Mesenchymal stem cell (in vitro differentiated cells and primary cell): ENCODE measurements around the gene OR2AT4.
A peak's percentile ranks its signal among the peaks of the same experiment; 100 is the strongest.
"Not testable (repeated sequence)": the region's sequence is repeated elsewhere in the genome, so short reads cannot be mapped to it uniquely, and the experiment has no call there.

ENCODE experiments used
- DNase-seq: peaks from one replicate; pipeline ENCODE4 v3.0.0-alpha.2; 2013
- H2AFZ ChIP-seq: one replicate; pipeline ENCODE4 v1.6.1; 2013; ENCODE audit warnings: low read depth, mild to moderate bottlenecking, control low read depth, inconsistent platforms, low read length, moderate library complexity
- H2AK5ac ChIP-seq: 2 replicates; pipeline ENCODE4 v1.6.1; 2013; ENCODE audit warnings: low read length, moderate library complexity, mild to moderate bottlenecking, inconsistent platforms; ENCODE audit not compliant: severe bottlenecking
- H2BK120ac ChIP-seq: one replicate; pipeline ENCODE4 v1.6.1; 2013; ENCODE audit warnings: low read depth, mild to moderate bottlenecking, inconsistent platforms, low read length, moderate library complexity
- H2BK12ac ChIP-seq, 2 experiments: one replicate each; pipeline ENCODE4 v1.6.1; 2013; ENCODE audit warnings: inconsistent platforms in 2 of 2, low read length in 2 of 2, mild to moderate bottlenecking in 2 of 2, moderate library complexity in 2 of 2, control low read depth in 1 of 2
- H2BK15ac ChIP-seq: one replicate; pipeline ENCODE4 v1.6.1; 2013; ENCODE audit warnings: mild to moderate bottlenecking, low read depth, inconsistent platforms; ENCODE audit not compliant: poor library complexity, severe bottlenecking
- H2BK5ac ChIP-seq: 2 replicates; pipeline ENCODE4 v1.6.1; 2013; ENCODE audit warnings: low read depth, mild to moderate bottlenecking, low read length, control low read depth, inconsistent platforms; ENCODE audit not compliant: poor library complexity, severe bottlenecking
- H3K14ac ChIP-seq, 2 experiments: one replicate each; pipeline ENCODE4 v1.6.1; 2013; ENCODE audit warnings: inconsistent platforms in 2 of 2, low read length in 2 of 2, control low read depth in 1 of 2, mild to moderate bottlenecking in 1 of 2, moderate library complexity in 1 of 2
- H3K18ac ChIP-seq, 2 experiments: one replicate each; pipeline ENCODE4 v1.6.1; 2013; ENCODE audit warnings: inconsistent platforms in 2 of 2, low read length in 2 of 2, control low read depth in 1 of 2, low read depth in 1 of 2, mild to moderate bottlenecking in 1 of 2
- H3K23ac ChIP-seq, 2 experiments: one replicate each; pipeline ENCODE4 v1.6.1; 2013; ENCODE audit warnings: inconsistent platforms in 2 of 2, low read length in 2 of 2, mild to moderate bottlenecking in 2 of 2, moderate library complexity in 2 of 2, control low read depth in 1 of 2
- H3K27ac ChIP-seq: 2 replicates; pipeline ENCODE4 v1.5.1; 2013; ENCODE audit warnings: mild to moderate bottlenecking, moderate library complexity, low read length, control low read depth, inconsistent platforms; ENCODE audit not compliant: poor library complexity, severe bottlenecking
- H3K27me3 ChIP-seq, 2 experiments: 2 replicates each; pipeline versions ENCODE4 v1.6.1 to v1.7.0; 2013; ENCODE audit warnings: low read length in 2 of 2, mild to moderate bottlenecking in 2 of 2, moderate library complexity in 2 of 2, control low read depth in 1 of 2, inconsistent platforms in 1 of 2; ENCODE audit not compliant: control insufficient read depth in 1 of 2, insufficient read depth in 1 of 2
- H3K36me3 ChIP-seq, 2 experiments: 2 replicates each; pipeline versions ENCODE4 v1.6.1 to v1.7.0; 2013; ENCODE audit warnings: low read length in 2 of 2, control low read depth in 1 of 2, inconsistent platforms in 1 of 2, low read depth in 1 of 2, mild to moderate bottlenecking in 1 of 2; ENCODE audit not compliant: insufficient read depth in 2 of 2, control insufficient read depth in 1 of 2
- H3K4ac ChIP-seq, 2 experiments: one replicate each; pipeline ENCODE4 v1.6.1; 2013; ENCODE audit warnings: inconsistent platforms in 2 of 2, low read length in 2 of 2, mild to moderate bottlenecking in 2 of 2, moderate library complexity in 2 of 2, control low read depth in 1 of 2, low read depth in 1 of 2
- H3K4me1 ChIP-seq: 2 replicates; pipeline ENCODE4 v1.6.1; 2013; ENCODE audit warnings: low read depth, low read length, control low read depth; ENCODE audit not compliant: control insufficient read depth, insufficient read depth
- H3K4me2 ChIP-seq: 2 replicates; pipeline ENCODE4 v1.6.1; 2013; ENCODE audit warnings: low read length, mild to moderate bottlenecking, inconsistent platforms; ENCODE audit not compliant: poor library complexity, severe bottlenecking
- H3K4me3 ChIP-seq, 2 experiments: 2 replicates each; pipeline versions ENCODE4 v1.5.1 to v1.7.0; 2013; ENCODE audit warnings: low read length in 2 of 2, mild to moderate bottlenecking in 2 of 2, control low read depth in 1 of 2, low read depth in 1 of 2; ENCODE audit not compliant: insufficient read depth in 1 of 2
- H3K79me1 ChIP-seq: replicated peaks from 2 replicates; pipeline ENCODE4 v1.6.1; 2013; ENCODE audit warnings: mild to moderate bottlenecking, control low read depth, low read length, inconsistent platforms; ENCODE audit not compliant: poor library complexity, severe bottlenecking
- H3K9ac ChIP-seq: 2 replicates; pipeline ENCODE4 v1.7.0; 2013; ENCODE audit warnings: mild to moderate bottlenecking, low read length, moderate library complexity
- H3K9me3 ChIP-seq: 2 replicates; pipeline ENCODE4 v1.7.0; 2013; ENCODE audit warnings: mild to moderate bottlenecking, low read length; ENCODE audit not compliant: control insufficient read depth
- H4K8ac ChIP-seq: one replicate; pipeline ENCODE4 v1.6.1; 2013; ENCODE audit warnings: inconsistent platforms, mild to moderate bottlenecking, low read length, moderate library complexity
- H4K91ac ChIP-seq: one replicate; pipeline ENCODE4 v1.6.1; 2013; ENCODE audit warnings: mild to moderate bottlenecking, low read length, inconsistent platforms
- WGBS: methylation state at CpG from one replicate; pipeline ENCODE4 v1.1.7; 2013; ENCODE audit warnings: mixed read lengths; 5-methylcytosine and 5-hydroxymethylcytosine counted together

OR2AT4 gene

GRCh38 chr11:75051043-75051442 lies 45.6 kb downstream of the OR2AT4 start:
- Histone ChIP-seq H2BK5ac (no peak overlapping the region), H2AK5ac (peak overlapping the region; percentile 71), H4K8ac (no peak overlapping the region), H3K14ac (no peak overlapping the region), H4K91ac (no peak overlapping the region), H3K27me3 (no peaks in the 10 kb centered on the region), H3K18ac (no peak overlapping the region), H3K23ac (no peak overlapping the region), H3K79me1 (peaks cover 4% of the 10 kb centered on the region), H3K9ac (no peak overlapping the region), H2BK12ac (no peak overlapping the region), H2BK120ac (no peak overlapping the region), H2BK15ac (no peak overlapping the region), H3K9me3 (peaks cover 29% of the 10 kb centered on the region), H3K27ac (no peak overlapping the region), H3K4me3 (no peak overlapping the region), H3K4ac (no peak overlapping the region), H2AFZ (no peak overlapping the region), H3K36me3 (no peaks in the 10 kb centered on the region), H3K4me2 (no peak overlapping the region), H3K4me1 (peaks cover 7% of the 10 kb centered on the region)
- WGBS: 90% methylated on average over 5 of the region's 5 CpGs
- no peak for DNase-seq

GRCh38 chr11:75050516-75050915 lies 46.2 kb downstream of the OR2AT4 start:
- no peaks in the 10 kb centered on the region for H3K36me3 ChIP-seq
- H3K27me3 ChIP-seq: no peaks in the 10 kb centered on the region
- no peak overlapping the region for H4K8ac ChIP-seq
- H2AFZ ChIP-seq: no peak overlapping the region
- H3K9ac ChIP-seq: no peak overlapping the region
- no peak overlapping the region for H3K18ac ChIP-seq
- H3K14ac ChIP-seq: no peak overlapping the region
- H3K4me3 ChIP-seq: no peak overlapping the region
- peaks cover 29% of the 10 kb centered on the region for H3K9me3 ChIP-seq
- WGBS: 98% methylated on average over 4 of the region's 4 CpGs
- peaks cover 7% of the 10 kb centered on the region for H3K4me1 ChIP-seq
- H2BK15ac ChIP-seq: no peak overlapping the region
- H3K79me1 ChIP-seq: peaks cover 4% of the 10 kb centered on the region
- H3K4me2 ChIP-seq: no peak overlapping the region
- H3K4ac ChIP-seq: no peak overlapping the region
- no peak overlapping the region for H4K91ac ChIP-seq
- H2BK5ac ChIP-seq: no peak overlapping the region
- no peak overlapping the region for H2BK120ac ChIP-seq
- H2BK12ac ChIP-seq: no peak overlapping the region
- H3K27ac ChIP-seq: peak overlapping the region; percentile 80
- peak overlapping the region; percentile 71 for H2AK5ac ChIP-seq
- no peak for DNase-seq
- H3K23ac ChIP-seq: no peak overlapping the region

- not testable (repeated sequence) for H2AFZ ChIP-seq, H3K18ac ChIP-seq, H3K4me1 ChIP-seq, H4K8ac ChIP-seq, H4K91ac ChIP-seq, H3K14ac ChIP-seq, H3K27me3 ChIP-seq, H3K23ac ChIP-seq, H3K9ac ChIP-seq, H2BK15ac ChIP-seq, H3K36me3 ChIP-seq, DNase-seq, H3K4me3 ChIP-seq, H3K79me1 ChIP-seq, H2BK120ac ChIP-seq, H3K4me2 ChIP-seq, H3K4ac ChIP-seq, H2BK12ac ChIP-seq
- Histone ChIP-seq H2AK5ac (peak overlapping the region; percentile 11), H3K9me3 (peaks cover 29% of the 10 kb centered on the region), H2BK5ac (peak overlapping the region; percentile 21), H3K27ac (peak overlapping the region; percentile 80)
- 97% methylated on average over 2 of the region's 8 CpGs for WGBS
These were observed 47.0 kb downstream of the OR2AT4 start for GRCh38 chr11:75049501-75050266.

DNA sequence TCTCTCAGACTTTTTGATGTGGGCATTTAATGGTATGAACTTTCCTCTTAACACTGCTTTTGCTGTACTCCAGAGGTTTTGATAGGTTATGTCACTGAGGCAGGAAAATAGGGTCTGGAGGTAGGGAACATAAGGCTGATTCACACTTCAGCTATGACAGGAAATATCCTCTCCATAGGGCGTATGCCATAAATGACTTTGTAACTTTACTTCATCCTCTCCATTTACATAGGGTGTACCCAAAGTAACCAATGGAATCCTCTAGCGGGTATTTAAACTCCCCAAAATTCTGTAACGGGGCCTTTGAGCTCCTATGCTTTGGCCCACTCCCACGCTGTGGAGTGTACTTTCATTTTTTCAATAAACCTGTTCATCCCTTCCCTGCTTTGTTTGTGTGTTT lies 49.5 kb downstream of the OR2AT4 start:
- Histone ChIP-seq H2AFZ (no peak overlapping the region), H4K91ac (no peak overlapping the region), H3K79me1 (peaks cover 10% of the 10 kb centered on the region), H3K4me3 (no peak overlapping the region), H3K4ac (no peak overlapping the region), H2BK15ac (no peak overlapping the region), H3K27ac (peak overlapping the region; percentile 92), H3K9ac (no peak overlapping the region), H3K4me1 (peaks cover 13% of the 10 kb centered on the region), H2BK5ac (no peak overlapping the region), H3K36me3 (peaks cover 0 to 7% of the 10 kb centered on the region in 2 experiments), H3K9me3 (peaks cover 11% of the 10 kb centered on the region), H3K4me2 (peak overlapping the region; percentile 10), H3K27me3 (no peaks in the 10 kb centered on the region), H3K23ac (no peak overlapping the region), H4K8ac (no peak overlapping the region), H2AK5ac (no peak overlapping the region), H2BK12ac (no peak overlapping the region), H3K18ac (no peak overlapping the region), H2BK120ac (no peak overlapping the region), H3K14ac (no peak overlapping the region)
- DNase-seq: no peak
- WGBS: 49% methylated on average over 4 of the region's 4 CpGs
